HL-60/S4 treated with retinoic acid at 250 ng/mL for 4 days and 3 days (cell line): Measurements from ENCODE around the gene GNB5.
"Not testable (repeated sequence)": the region's sequence is repeated elsewhere in the genome, so short reads cannot be mapped to it uniquely, and the experiment has no call there.

Experiments
- in situ Hi-C: fragments of 300-500 bp; cut with MboI; formaldehyde crosslinking; loops from 2 replicates; pipeline ENCODE4 v1.7.0; 2022; ENCODE audit warnings: low sequenced_read_pairs

The GNB5 gene

GRCh38 chr15:52095597-52096262, 95.5 kb downstream of the GNB5 start:
- in situ Hi-C loops = no loop called here

DNA sequence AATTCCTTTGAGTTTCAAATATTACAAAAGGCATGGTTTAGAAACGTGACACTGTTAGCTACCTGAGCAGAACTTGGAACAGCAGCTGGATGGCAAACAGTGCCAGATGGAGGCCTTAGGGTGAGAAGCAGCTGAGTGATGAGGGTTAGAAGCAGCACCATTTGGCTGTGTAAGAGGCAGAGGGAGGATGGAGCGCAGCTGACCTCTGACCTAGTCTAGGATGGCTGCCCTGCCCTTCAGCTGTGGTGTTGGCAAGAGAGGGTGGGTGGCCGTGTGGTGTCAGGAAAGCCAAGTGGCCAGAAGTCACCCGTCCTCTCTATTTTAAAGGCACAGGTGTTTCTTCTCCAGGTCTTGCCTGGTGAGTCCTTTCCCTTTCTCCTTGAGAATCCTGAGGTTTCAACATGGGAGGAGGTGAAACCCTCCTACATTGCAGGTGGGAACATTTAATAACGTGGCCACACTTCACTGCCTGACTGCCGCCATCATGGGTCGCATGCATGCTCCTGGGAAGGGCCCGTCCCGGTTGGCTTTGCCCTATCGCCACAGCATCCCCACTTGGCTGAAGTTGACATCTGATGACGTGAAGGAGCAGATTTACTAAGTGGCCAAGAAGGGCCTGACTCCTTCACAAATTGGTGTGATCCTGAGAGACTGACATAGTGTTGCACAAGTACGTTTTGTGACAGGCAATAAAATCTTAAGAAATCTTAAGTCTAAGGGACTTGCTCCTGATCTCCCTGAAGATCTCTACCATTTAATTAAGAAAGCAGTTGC, 96.2 kb downstream of the GNB5 start:
- in situ Hi-C loops = no loop called here

- in situ Hi-C loops = no loop called here
These were observed 97.4 kb downstream of the GNB5 start for GRCh38 chr15:52093539-52094510.

DNA sequence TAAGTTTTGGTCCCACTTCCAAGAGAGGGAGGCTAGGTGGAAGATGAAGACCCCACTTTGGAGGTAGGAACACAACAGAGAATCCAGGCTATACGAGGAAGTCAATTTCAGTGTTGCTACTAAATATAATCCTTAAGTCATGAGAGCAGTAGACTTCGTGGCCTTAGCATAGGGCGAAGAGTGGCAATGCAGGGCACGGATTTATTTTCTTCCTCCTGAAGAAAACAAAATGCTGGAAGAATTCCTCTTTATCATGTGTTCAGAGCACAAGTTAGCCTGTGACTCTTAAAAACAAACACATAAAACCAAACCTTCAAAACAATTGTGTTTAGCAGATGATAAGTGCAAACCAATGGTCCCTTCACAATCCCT, 98.0 kb downstream of the GNB5 start:
- in situ Hi-C loops = no loop called here

DNA sequence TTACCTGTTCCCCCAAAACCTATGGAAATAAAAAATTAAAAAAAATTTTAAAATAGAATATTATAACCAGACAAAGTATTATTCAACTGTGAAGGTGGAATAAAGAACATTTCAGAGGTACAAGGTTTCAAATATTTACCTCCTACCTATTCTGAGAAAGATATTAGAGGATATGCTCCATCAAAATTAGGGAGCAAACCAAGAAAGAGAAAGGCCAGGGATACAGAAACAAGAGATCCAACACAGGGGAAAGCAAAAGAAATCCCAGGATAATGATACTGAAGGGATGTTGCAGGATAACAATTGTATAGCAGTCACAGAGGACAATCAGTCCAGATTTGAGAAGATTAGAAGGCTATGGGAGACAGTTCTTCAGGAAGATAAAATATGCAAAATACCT, 101.0 kb downstream of the GNB5 start:
- in situ Hi-C loops = no loop called here

DNA sequence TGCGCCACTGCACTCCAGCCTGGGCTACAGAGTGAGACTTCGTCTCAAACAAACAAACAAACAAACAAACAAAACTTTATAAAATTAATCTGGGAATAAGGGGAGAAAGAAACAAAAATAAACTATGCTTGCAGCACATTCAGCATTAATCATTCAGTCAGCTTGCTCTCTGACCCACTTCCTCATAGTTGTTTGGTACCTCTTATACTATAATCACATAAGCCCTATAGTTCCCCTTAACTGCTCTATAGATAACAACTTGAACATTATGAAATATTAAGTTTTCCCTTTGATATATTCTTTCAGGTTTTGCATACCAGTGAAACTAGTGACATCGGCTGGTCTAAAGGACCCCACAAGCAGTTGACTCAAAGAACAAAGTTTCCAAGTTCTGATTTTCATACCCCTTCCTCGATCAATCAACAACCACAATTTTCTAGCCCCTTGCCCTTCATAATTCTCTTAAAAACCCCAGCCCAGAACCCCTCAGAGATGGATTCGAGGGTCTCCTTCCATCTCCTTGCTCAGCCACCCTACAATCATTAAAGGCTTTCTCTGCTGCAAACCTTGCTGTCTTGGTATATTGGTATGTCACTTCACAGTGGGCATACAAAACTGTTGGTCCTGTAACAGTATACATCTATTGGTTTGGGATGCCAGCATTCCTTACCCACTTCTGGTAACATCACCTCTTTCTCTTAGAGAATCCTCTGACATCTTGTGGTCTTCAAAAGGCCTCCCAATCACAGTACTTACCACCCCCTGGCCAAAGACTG, 105.0 kb downstream of the GNB5 start:
- in situ Hi-C loops = no loop called here

- in situ Hi-C loops = no loop called here
These were observed 105.9 kb downstream of the GNB5 start for GRCh38 chr15:52085299-52085698.

- in situ Hi-C loops = no loop called here
These were observed 107.6 kb downstream of the GNB5 start for GRCh38 chr15:52083603-52084002.

DNA sequence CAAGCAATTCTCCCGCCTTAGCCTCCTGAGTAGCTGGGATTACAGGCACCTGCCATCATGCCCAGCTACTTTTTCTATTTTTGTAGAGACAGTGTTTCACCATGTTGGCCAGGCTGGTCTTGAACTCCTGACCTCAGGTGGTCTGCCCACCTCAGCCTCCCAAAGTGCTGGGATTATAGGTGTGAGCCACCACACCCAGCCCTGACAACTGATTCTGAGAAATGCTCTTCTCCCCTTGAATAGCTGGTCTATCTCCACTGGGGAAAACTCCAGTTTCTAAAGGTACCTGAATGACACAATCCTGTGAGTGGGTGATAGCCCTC, 108.2 kb downstream of the GNB5 start:
- in situ Hi-C loops = not testable (repeated sequence)

GRCh38 chr15:52082197-52083036, 108.8 kb downstream of the GNB5 start:
- in situ Hi-C loops = no loop called here

DNA sequence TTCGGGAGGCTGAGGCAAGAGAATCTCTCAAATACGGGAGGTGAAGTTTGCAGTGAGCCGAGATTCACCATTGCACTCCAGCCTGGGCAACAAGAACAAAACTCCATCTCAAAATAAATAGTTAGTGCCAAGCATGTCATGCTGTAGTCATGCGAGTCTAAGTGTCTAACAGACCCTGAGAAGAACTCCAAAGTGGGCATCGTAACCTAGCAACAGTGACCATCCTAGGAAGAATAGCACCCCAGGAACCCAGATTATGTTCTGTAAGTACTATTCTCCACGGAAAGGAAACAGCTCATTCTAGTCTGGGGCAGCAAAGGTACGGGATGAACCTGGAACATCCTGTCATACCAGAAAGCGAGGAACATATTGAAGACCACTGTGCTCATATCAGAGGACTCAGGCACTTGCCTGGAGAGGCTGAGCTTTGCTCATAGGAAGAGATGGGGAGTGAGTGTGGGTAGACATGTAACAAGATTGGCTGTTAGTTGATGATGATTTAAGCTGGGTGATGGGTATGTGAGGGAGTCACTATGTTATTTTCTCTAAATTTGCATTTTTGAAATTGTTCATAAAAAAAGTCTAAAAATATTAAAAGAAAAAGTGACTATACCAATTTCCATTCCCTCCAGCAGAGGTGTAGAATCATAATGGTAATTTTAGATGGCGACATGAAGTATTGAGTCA, 110.3 kb downstream of the GNB5 start:
- in situ Hi-C loops = no loop called here

- in situ Hi-C loops = no loop called here
These were observed 111.2 kb downstream of the GNB5 start for GRCh38 chr15:52080031-52080430.

- in situ Hi-C loops = no loop called here
These were observed 112.1 kb downstream of the GNB5 start for GRCh38 chr15:52078876-52079700.

DNA sequence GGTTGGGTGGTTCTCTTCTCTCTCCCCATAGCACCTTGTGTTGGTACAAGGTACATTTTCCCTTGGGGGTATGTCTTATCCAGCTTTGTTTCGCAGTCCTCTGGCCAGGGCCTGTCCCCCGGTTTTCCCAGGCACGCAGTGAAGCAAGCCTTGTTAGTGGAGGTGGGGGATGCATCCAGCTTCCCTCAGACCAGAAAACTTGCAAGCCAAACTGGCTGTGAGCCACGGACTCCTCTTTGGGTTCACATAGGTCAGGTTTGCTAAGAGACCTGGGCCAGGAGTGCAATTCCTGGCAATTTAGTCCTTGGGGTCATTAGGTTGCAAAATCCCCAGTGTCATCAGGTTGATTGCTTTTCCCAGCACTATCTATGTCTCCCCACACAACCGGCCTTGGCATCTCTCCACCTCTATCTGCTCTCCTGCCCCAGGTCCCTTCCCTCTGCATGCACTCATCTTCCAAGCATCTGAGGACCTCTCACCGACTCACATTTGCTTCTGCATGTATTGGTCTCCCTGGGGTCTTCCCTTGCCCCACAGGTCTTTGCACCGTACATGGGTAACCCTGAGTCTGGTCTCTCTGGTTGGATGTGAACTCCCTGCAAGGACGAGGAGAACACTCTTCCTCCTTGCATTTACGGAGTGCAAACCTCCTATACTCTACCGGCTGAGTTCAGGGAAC, 112.9 kb downstream of the GNB5 start:
- in situ Hi-C loops = no loop called here

GRCh38 chr15:52076889-52077781, 114.1 kb downstream of the GNB5 start:
- in situ Hi-C loops = no loop called here

DNA sequence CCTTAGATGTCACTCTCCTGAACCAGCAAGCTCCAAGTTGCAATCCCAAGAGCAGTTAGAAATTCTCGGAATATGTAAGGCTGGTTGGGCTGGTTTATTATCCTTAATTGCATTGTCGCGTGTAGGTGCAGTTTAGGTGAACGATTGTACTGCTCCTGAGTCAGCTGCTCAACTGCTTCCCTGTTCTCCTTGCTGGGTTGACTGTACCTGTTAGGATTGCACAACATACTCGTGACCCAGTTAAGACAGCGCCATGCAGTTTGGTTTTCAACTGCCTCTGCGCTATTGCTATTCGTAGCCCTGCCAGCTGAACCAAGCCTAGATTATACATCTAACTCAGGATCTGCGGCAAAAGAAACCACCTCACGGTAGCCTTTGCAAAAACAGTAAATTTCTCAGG, 119.6 kb downstream of the GNB5 start:
- in situ Hi-C loops = no loop called here

DNA sequence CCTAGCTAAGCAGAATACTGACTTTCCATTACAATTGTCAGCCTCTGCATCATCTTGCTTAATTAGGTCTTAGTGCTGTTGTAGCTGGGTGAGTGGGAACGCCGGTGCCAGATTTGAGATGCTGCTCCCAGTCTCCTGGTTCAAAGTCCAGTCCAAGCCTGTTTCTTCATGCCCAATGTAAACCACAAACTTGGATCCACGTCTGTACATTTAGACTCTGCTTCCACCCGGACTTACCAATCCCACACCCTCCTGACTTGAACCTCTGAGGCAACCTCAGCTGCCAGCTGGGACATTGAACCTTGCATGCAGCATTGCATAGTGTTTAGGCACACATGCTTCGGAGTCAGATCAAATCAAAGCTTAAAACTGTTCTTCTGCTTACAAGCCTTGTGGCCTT, 121.6 kb downstream of the GNB5 start:
- in situ Hi-C loops = no loop called here
